A673 (cell line): ENCODE measurements around the gene P4HB. TPM values are rescaled to one million over a fixed set of nuclear protein-coding genes. Genes with fewer than 3 reads are reported as not detected.

Experiments used
- BruUV-seq: library from RNA; stranded (reverse); fragments of 400-500 nt; replicated peaks from 2 replicates; lab custom pipeline; 2021; lab: Mats Ljungman, UMichigan
- CTCF ChIA-PET: fragments of 300-600 bp; sonication (Branson Sonifier 250); formaldehyde crosslinking; loops from one replicate; lab custom pipeline; 2022; ENCODE audit warnings: antibody characterized with exemption; lab: Charles Lee
- POLR2A ChIA-PET: fragments of 300-600 bp; sonication (Branson Sonifier 250); formaldehyde crosslinking; loops from one replicate; lab custom pipeline; 2022; ENCODE audit warnings: antibody characterized with exemption; ENCODE audit not compliant: low non-redundant PET; lab: Charles Lee
- DNase-seq: peaks from one replicate; pipeline ENCODE4 v3.0.0-alpha.2; 2015; ENCODE audit warnings: low spot score
- H3K27ac ChIP-seq: fragments of 200-600 bp; sonication (generic); 2 replicates; pipeline ENCODE4 v1.5.1; 2016; ENCODE audit warnings: mixed run types, low read depth, mild to moderate bottlenecking, mixed read lengths, antibody characterized with exemption, low read length; ENCODE audit not compliant: poor library complexity, severe bottlenecking
- H3K27me3 ChIP-seq: fragments of 200-600 bp; sonication (generic); replicated peaks from 2 replicates; pipeline ENCODE4 v1.6.1; 2017; ENCODE audit warnings: mixed run types, low read depth, mild to moderate bottlenecking, mixed read lengths, antibody characterized with exemption, low read length; ENCODE audit not compliant: insufficient read depth, poor library complexity
- H3K36me3 ChIP-seq: fragments of 200-600 bp; sonication (generic); 2 replicates; pipeline ENCODE4 v1.6.1; 2016; ENCODE audit warnings: mixed run types, mild to moderate bottlenecking, mixed read lengths, antibody characterized with exemption, low read length; ENCODE audit not compliant: insufficient read depth, poor library complexity, severe bottlenecking
- H3K4me1 ChIP-seq: fragments of 200-600 bp; sonication (generic); 2 replicates; pipeline ENCODE4 v1.6.1; 2017; ENCODE audit warnings: mixed run types, mild to moderate bottlenecking, mixed read lengths, antibody characterized with exemption, low read length; ENCODE audit not compliant: insufficient read depth, poor library complexity, severe bottlenecking
- H3K4me3 ChIP-seq: fragments of 200-600 bp; sonication (generic); 2 replicates; pipeline ENCODE4 v1.5.1; 2016; ENCODE audit warnings: low read depth, mixed run types, mild to moderate bottlenecking, mixed read lengths, low read length; ENCODE audit not compliant: poor library complexity, severe bottlenecking
- H3K9me3 ChIP-seq: fragments of 200-600 bp; sonication (generic); 2 replicates; pipeline ENCODE4 v1.6.1; 2016; ENCODE audit warnings: mixed run types, low read depth, mild to moderate bottlenecking, mixed read lengths, antibody characterized with exemption, low read length; ENCODE audit not compliant: poor library complexity, severe bottlenecking
- CTCF ChIP-seq: fragments of 300-800, 200-600 bp; sonication (generic); conservative IDR thresholded peaks from 2 replicates; pipeline ENCODE4 v1.5.1; 2017; ENCODE audit warnings: low read depth, mild to moderate bottlenecking, antibody characterized with exemption, low read length, moderate library complexity, mixed read lengths
- EZH2 ChIP-seq: fragments of 200-600 bp; sonication (generic); IDR thresholded peaks from 2 replicates; pipeline ENCODE4 v1.6.1; 2017; ENCODE audit warnings: borderline replicate concordance, low read depth, mild to moderate bottlenecking, mixed read lengths, antibody characterized with exemption, low read length; ENCODE audit not compliant: poor library complexity, severe bottlenecking
- intact Hi-C: fragments of 100-400 bp; cut with micrococcal nuclease; formaldehyde crosslinking; loops from one replicate; pipeline ENCODE4 v1.10.0; 2022; ENCODE audit not compliant: unreplicated experiment
- total RNA-seq: library from RNA; stranded (reverse); gene quantifications from 2 replicates; pipeline ENCODE4 v1.2.3, GENCODE V29; 2021

P4HB gene
- total RNA-seq, 1 experiment from 2014 or later, result 503 TPM

- no peak overlapping the region for H3K4me3 ChIP-seq
- BruUV-seq, result no TSS peak
- H3K4me1 ChIP-seq, result no peaks in the 10 kb centered on the region
- DNase-seq, result no peak
- TF ChIP-seq EZH2 (no peak), CTCF (no peak)
- peaks cover 68% of the 10 kb centered on the region for H3K27me3 ChIP-seq
- ChIA-PET CTCF (no interaction called here), POLR2A (no interaction called here)
- H3K36me3 ChIP-seq, result no peaks in the 10 kb centered on the region
- H3K9me3 ChIP-seq, result no peaks in the 10 kb centered on the region
- H3K27ac ChIP-seq, result no peak overlapping the region
- intact Hi-C loops, result no loop called here
Measured at GRCh38 chr17:81807839-81808238, 52.5 kb downstream of the P4HB start.

GRCh38 chr17:81807210-81807719 is 53.1 kb downstream of the P4HB start:
- TF ChIP-seq EZH2 (no peak), CTCF (no peak)
- Histone ChIP-seq H3K9me3 (no peaks in the 10 kb centered on the region), H3K4me3 (no peak overlapping the region), H3K27me3 (peaks cover 74% of the 10 kb centered on the region), H3K36me3 (no peaks in the 10 kb centered on the region), H3K27ac (no peak overlapping the region), H3K4me1 (no peaks in the 10 kb centered on the region)
- no peak for DNase-seq
- intact Hi-C loops, result no loop called here
- BruUV-seq, result no TSS peak
- CTCF ChIA-PET, result no interaction called here
- POLR2A ChIA-PET, result no interaction called here

- no peak for DNase-seq
- TF ChIP-seq CTCF (no peak), EZH2 (no peak)
- BruUV-seq, result no TSS peak
Measured at GRCh38 chr17:81806461-81807209, 53.7 kb downstream of the P4HB start.

More at GRCh38 chr17:81806461-81807209, 53.7 kb downstream of the P4HB start:
- POLR2A ChIA-PET, result interaction anchor here (0.6 kb wide), 1 partner anchor 15 kb away, joined by 3 read pairs; no protein-coding TSS in a partner anchor
- no peaks in the 10 kb centered on the region for H3K4me1 ChIP-seq
- no peak overlapping the region for H3K4me3 ChIP-seq
- H3K27ac ChIP-seq, result no peak overlapping the region
- intact Hi-C loops, result no loop called here
- H3K36me3 ChIP-seq, result no peaks in the 10 kb centered on the region
- peaks cover 80% of the 10 kb centered on the region for H3K27me3 ChIP-seq
- CTCF ChIA-PET, result interaction anchor here (0.6 kb wide), 1 partner anchor 93 kb away, joined by 4 read pairs; no protein-coding TSS in a partner anchor
- no peaks in the 10 kb centered on the region for H3K9me3 ChIP-seq
